ENCODE measurements around the gene ZSCAN20.

DNA sequence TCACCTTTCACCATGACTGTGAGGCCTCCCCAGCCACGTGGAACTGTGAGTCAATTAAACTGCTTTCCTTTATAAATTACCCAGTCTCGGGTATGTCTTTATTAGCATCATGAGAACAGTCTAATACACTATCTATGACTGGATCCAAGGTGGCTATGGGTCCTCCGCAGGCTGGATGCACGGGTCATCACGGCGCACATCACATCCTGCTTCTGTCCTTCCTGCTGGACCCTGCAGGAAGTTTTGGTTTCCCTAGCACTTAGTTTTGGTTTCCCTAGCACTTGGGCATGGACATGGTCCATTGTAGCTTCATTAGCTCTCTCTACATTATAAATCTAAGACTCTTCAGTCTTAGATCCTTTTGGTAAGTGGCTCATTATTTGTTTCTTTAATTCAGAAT, 27.3 kb upstream of the ZSCAN20 start:
- TF ChIP-seq EP300 (IDR thresholded peaks at IDR 0.05; ENCODE audit: low read depth) (no peak), POLR2AphosphoS5 (IDR thresholded peaks at IDR 0.05) (no peak)
- TF ChIP-seq, protein P1, sequence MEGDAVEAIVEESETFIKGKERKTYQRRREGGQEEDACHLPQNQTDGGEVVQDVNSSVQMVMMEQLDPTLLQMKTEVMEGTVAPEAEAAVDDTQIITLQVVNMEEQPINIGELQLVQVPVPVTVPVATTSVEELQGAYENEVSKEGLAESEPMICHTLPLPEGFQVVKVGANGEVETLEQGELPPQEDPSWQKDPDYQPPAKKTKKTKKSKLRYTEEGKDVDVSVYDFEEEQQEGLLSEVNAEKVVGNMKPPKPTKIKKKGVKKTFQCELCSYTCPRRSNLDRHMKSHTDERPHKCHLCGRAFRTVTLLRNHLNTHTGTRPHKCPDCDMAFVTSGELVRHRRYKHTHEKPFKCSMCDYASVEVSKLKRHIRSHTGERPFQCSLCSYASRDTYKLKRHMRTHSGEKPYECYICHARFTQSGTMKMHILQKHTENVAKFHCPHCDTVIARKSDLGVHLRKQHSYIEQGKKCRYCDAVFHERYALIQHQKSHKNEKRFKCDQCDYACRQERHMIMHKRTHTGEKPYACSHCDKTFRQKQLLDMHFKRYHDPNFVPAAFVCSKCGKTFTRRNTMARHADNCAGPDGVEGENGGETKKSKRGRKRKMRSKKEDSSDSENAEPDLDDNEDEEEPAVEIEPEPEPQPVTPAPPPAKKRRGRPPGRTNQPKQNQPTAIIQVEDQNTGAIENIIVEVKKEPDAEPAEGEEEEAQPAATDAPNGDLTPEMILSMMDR (IDR thresholded peaks at IDR 0.05), result no peak

All from transverse colon (tissue), 4 donors.